Measurements from ENCODE around the gene SFRP2.

GRCh38 chr4:153832720-153833287, 43.9 kb upstream of the SFRP2 start:
- TF ChIP-seq POLR2A (IDR thresholded peaks at IDR 0.05) (no peak), CTCF (IDR thresholded peaks at IDR 0.05) (no peak)

Data from body of pancreas (tissue), 4 donors.